Measurements from ENCODE around the gene IL23A.
"Not testable (repeated sequence)": the region's sequence is repeated elsewhere in the genome, so short reads cannot be mapped to it uniquely, and the experiment has no call there.

IL23A gene

DNA sequence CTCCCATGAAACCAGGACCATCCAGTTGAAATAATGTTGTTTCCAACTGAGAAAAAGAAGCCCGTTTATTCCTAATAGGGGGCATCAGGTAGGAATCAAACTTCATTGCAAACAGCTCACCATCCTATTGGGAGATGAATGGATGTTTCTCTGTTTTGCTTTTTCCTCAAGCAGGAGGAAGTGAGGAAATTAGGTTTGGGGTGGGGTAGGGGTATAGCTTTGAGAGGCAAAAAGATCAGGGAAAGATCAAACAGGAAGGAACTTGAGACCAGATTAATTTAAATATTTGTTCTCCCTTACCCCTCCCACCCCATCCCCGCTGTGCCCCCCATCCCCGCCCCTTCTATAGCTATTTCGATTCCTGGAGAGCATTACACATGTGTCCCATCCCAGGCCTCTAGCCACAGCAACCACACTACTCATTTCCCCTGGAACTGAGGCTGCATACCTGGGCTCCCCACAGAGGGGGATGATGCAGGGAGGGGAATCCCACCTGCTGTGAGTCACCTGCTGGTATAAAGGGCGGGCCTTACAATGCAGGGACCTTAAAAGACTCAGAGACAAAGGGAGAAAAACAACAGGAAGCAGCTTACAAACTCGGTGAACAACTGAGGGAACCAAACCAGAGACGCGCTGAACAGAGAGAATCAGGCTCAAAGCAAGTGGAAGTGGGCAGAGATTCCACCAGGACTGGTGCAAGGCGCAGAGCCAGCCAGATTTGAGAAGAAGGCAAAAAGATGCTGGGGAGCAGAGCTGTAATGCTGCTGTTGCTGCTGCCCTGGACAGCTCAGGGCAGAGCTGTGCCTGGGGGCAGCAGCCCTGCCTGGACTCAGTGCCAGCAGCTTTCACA, at the start of gene IL23A:
TSS of gene IL23A (plus strand) at position 577 of the 850 bp plus-strand sequence. CDS start at position 738, 161 bp downstream.
- peak; percentile 98 for DNase-seq (ENCODE audit: low spot score)

- DNase-seq (ENCODE audit: low spot score): no peak
Measured at GRCh38 chr12:56293795-56294194, 44.9 kb upstream of the IL23A start.

- DNase-seq (ENCODE audit: low spot score): no peak
Measured at GRCh38 chr12:56296295-56296694, 42.4 kb upstream of the IL23A start.

DNA sequence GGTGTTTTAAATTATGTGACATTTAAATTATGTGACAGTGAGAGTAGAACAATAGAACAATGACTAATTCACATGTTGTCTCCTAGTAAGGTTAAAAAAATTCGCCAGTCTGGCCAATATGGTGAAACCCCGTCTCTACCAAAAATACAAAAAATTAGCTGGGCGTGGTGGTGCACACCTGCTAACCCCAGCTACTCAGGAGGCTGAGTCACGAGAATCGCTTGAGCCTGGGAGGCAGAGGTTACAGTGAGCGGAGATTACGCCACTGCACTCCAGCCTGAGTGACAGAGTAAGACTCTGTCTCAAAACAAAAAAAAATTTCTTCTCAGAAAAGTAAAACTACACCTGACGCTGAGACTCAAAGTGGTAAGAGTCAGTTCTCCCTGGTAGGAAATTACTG, 41.3 kb upstream of the IL23A start:
- DNase-seq (ENCODE audit: low spot score): peak; percentile 3

GRCh38 chr12:56298828-56299227, 39.9 kb upstream of the IL23A start:
- no peak for DNase-seq (ENCODE audit: low spot score)

GRCh38 chr12:56299308-56299852, 39.3 kb upstream of the IL23A start:
- peak; percentile 51 for DNase-seq (ENCODE audit: low spot score)

DNA sequence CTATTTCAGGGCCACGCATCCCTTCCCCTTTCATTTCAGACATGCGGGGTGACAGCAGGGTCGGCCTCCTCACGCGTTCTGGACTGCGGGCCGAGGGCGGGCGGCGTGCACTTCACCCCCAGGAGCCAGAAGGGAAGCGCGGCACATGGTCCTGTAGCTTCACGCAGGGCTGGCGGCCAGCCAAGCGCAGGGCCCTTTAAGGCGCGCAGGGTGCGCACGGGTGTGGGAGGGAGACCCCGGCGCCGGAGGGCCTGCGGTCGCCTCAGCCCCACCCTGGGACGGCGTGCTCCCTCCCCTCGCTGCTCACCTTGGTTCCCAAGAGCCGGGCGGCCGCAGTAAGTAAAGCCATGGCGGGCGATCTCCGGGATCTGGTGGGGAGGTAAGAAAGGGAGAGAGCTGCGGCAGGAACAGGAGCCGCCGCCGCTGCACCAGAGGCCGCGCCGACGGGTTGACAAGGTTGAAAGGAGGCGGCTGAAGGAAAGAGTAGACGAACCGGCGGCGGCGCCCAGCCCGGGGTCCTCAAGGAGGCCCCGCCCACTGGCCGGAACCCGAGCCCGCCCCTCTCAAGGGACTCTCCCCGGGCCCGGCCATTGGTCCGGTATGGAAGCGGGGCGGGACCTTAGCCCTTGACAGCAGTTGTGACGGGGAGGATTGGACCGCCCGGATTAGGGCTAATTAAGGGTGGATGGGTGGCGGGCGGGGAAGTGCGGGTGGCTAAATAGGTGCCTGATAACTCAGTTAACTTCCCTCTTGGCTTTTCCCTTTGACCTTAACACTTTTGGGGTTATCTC, 38.6 kb upstream of the IL23A start, which contains the start of gene CS:
TSS of gene CS (minus strand) at position 478 of the 791 bp plus-strand sequence. CDS start at position 349, 129 bp downstream.
- peak; percentile 98 for DNase-seq (ENCODE audit: low spot score)

DNA sequence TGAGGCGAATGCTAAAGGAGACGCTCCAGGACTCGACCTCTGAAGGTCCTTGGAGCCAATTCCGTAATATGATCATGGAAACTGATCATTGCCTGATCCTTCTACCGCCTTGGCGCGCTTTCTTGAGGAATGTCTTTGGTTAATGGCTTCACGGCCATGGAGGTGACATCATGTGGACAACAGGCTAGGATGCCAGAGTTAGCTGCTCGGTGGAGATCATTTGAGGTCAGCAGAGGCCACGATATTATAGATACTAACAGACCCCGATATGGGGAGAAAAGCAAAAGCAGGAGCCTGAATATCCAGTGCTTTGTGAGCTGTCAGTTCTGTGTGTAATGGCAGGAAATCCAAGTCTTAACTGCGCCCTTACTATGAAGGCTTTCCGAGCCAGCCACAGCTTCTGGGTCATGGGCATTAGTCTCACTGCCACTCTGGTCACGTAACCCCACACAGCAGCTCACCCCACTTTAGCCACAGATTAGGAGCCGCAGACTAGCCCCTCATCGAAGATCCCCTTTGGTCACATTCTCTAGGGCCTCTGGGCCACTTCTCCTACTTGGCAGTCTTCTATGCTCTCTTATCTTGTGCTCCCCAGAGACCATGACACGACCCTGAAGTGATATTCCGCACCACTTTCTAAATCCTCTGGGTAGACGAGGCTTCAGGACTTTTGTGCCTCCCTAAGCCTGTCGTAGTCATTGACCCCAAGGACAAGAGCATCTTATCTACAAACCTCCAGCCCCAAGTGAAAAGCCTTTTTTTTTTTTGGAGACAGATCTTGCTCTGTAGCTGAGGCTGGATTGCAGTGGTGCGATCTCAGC, 37.8 kb upstream of the IL23A start:
- DNase-seq (ENCODE audit: low spot score): no peak

DNA sequence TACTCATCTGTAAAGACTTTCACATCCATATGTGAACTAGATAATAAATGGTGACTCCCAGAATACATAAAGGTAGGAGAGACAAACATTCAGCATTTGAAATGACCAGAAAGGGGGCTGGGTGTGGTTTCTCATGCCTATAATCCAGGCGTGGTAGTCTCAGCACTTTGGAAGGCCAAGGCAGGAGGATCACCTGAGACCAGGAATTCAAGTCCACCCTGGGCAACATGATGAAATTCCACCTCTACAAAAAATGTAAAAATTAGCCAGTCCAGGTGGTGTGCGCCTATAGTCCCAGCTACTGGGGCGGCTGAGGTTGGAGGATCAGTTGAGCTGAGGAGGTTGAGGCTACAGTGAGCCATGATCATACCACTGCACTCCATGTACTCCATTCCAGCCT, 34.4 kb upstream of the IL23A start:
- DNase-seq (ENCODE audit: low spot score): no peak

DNA sequence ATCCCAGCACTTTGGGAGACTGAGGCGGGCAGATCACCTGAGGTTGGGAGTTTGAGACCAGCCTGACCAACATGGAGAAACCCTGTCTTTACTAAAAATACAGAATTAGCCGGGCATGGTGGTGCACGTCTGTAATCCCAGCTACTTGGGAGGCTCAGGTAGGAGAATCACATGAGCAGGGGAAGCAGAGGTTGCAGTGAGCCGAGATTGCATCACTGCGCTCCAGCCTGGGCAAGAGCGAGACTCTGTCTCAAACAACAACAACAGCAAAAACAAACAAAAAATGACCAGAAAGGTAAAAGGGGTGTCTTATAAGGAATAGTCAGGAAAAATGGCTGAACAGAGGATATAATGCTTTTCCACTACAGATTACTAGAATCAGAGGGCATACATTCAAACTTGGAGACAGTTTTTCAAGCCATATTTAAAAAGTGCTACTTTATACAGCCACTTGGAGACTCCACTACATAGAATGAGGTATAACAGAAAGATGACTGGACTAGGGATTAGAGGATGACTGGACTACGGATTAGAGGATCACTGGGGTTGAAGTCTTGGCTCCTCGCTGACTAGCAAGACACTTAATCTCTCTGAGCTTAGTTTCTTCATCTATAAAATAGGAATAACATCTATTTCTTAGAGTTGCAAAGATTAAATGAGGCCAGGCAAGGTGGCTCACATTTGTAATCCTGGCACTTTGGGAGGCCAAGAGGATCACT, 33.7 kb upstream of the IL23A start:
- DNase-seq (ENCODE audit: low spot score): no peak

DNA sequence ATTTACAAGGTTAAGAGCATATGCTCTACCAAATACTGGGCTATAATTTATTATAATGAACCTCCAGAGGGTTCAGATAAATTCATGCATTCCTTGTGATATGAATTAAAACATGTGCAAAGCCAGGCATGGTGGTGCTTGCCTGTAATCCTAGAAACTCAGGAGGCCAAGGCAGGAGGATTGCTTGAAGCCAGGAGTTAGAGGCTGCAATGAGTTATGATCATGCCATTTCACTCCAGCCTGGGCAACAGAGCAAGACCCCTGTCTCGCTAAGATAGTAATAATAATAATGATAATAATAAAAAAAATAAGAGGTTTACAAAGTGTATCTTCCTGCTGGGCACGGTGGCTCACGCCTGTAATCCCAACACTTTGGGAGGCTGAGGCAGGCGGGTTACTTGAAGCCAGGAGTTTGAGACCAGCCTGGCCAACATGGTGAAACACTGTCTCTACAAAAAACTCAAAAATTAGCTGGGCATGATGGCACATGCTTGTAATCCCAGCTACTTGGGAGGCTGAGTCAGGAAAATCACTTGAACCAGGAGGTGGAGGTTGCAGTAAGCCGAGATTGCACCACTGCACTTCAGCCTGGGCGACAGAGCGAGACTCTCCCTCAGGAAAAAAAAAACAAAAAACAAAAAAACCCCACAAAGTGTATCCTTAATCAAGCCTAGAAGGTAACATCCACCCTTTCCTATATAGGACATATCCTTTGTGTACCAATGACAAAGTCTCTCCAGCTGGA, 31.3 kb upstream of the IL23A start:
- DNase-seq (ENCODE audit: low spot score): no peak

DNA sequence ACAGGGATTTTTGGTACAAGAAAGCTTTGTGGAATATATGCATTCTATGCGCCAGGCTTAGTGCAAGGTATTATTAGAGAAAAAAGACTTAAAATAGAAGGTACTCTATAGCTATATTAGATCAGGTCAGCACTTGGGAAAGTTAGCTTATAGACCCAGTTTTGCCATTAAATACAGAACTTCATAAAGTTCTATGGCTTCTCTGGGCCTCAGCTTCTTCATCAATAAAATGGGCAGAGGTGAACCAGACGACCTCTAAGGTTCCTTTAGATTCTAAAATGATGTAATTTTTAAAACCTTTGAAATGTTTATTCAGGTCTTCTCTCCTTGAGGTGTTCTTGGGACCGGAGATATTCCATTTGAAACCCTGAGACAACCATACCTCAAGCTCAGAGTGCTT, 30.0 kb upstream of the IL23A start:
- DNase-seq (ENCODE audit: low spot score): no peak

DNA sequence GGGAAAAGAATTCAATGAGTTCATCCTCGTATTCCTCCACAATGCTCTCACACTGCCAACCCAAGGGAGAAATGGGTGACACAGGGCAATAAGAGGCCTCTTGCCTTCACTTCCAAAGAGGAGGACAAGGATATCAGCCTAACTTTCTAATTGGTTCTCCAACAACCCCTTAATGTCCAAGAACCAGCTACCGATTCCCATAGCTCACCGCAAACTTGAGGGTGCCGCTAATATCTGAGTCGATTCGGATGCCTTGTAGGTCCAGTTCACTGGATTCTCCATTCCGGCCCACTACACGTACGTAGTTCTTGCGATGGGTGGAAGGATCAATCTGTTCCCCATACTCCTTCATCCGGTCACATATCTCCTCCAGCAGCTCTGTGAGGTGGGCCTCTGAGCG, 27.7 kb upstream of the IL23A start:
- no peak for DNase-seq (ENCODE audit: low spot score)

GRCh38 chr12:56315249-56315621, 23.4 kb upstream of the IL23A start:
- peak; percentile 31 for DNase-seq (ENCODE audit: low spot score)

DNA sequence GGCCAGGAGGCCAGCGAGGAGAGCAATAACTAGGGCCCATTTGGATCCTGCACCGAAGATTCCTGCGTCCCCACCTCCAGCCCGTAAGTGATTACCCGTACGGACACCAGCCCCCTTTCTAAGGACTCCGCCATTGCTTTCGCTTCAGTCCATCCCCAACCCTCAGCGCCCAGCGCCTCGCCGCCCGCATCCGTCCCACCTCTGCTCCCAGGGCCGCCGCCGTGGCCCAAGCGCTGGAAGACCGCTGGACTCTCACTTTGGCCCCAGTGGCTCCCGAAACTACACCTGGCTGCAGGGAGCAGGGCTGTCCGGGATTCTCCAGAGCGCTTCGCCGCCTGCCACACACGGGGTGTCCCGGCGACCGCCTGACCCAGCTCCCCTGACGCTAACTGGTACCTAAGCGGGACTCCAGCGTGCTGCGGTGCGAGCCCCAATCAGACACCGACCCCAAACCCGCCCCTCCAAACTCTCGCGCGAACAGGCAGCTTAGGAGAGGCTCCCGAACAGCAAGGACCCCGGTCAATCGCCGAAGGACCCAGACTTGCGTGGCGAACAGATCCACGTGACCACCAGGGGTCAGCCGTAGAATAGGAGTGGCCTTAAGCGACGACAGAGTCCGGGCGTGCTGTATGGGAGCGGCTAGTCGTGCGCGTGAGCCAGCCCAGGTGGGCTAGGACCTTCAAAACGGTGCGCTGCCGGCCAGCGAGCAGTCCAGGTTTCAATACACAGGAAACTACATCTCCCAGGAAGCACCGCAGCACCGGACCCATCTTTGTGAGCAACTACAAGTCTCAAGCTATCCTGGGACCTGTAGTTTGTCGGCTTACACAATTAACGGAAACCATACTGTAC, 22.8 kb upstream of the IL23A start, which contains the start of gene CNPY2:
TSS of gene CNPY2 (minus strand) at position 367 of the 852 bp plus-strand sequence. CDS start 771 bp downstream, outside the sequence.
- DNase-seq (ENCODE audit: low spot score): peak; percentile 100

GRCh38 chr12:56317675-56318074, 21.0 kb upstream of the IL23A start:
- DNase-seq (ENCODE audit: low spot score): no peak

GRCh38 chr12:56321027-56321426, 17.7 kb upstream of the IL23A start:
- peak; percentile 25 for DNase-seq (ENCODE audit: low spot score)

- not testable (repeated sequence) for DNase-seq (ENCODE audit: low spot score)
Measured at GRCh38 chr12:56321610-56322009, 17.1 kb upstream of the IL23A start.

GRCh38 chr12:56324206-56324605, 14.5 kb upstream of the IL23A start:
- DNase-seq (ENCODE audit: low spot score): no peak
